B cell (primary cell): ENCODE data around the gene NUP93. TPM values are rescaled to one million over a fixed set of nuclear protein-coding genes. Genes with fewer than 3 reads are reported as not detected.

Experiments
- polyA plus RNA-seq: library from polyadenylated mRNA; depleted of rRNA; stranded (reverse); fragments of >200 nt; gene quantifications from 2 replicates; pipeline ENCODE4 v1.2.3, GENCODE V29; 2012
- small RNA-seq: library from RNA; depleted of rRNA; stranded (forward); fragments of <200 nt; gene quantifications from one replicate; pipeline ENCODE3, GENCODE V24; 2012; ENCODE audit warnings: low replicate concordance, low read depth; ENCODE audit not compliant: insufficient read length
- total RNA-seq, 2 donors: library from RNA; stranded (reverse); fragments of 120-200 nt in 1 of 2; gene quantifications; 1 replicate in 1 of 2; 2 replicates in 1 of 2; pipeline versions ENCODE4 v1.2.3 to v1.2.4, GENCODE V29; 2013 to 2022

The NUP93 gene
- total and polyA plus RNA-seq, 2 donors (not counting 1 experiment from before 2014, with no cell fraction given), result 23.6 to 64.6 TPM

Small RNA genes lying within 50 kb of the gene (small RNA-seq; reads per million reads assigned to genes)
- 0.57 reads per million for gene MIR138-2

Other genes with a start within 250 kb of the NUP93 start
- 63.4 and 69.6 TPM in 2 replicates for gene BBS2, start 210.1 kb upstream of the NUP93 start, total RNA-seq
- 49.4 and 70.8 TPM in 2 replicates for gene BBS2, start 210.1 kb upstream of the NUP93 start, polyA plus RNA-seq
- not detected in 2 replicates for gene MT4, start 165.1 kb upstream of the NUP93 start, total RNA-seq
- not detected in 2 replicates for gene MT4, start 165.1 kb upstream of the NUP93 start, polyA plus RNA-seq
- not detected in 2 replicates for gene MT3, start 140.6 kb upstream of the NUP93 start, total RNA-seq
- not detected in 2 replicates for gene MT3, start 140.6 kb upstream of the NUP93 start, polyA plus RNA-seq
- gene MT2A, start 121.5 kb upstream of the NUP93 start, total RNA-seq, result 6.7 and 14.4 TPM in 2 replicates
- gene MT2A, start 121.5 kb upstream of the NUP93 start, polyA plus RNA-seq, result 1.1 and 3.1 TPM in 2 replicates
- not detected in 2 replicates for gene MT1E, start 104.3 kb upstream of the NUP93 start, total RNA-seq
- gene MT1E, start 104.3 kb upstream of the NUP93 start, polyA plus RNA-seq, result 0.32 and 3.1 TPM in 2 replicates
- gene MT1M, start 97.5 kb upstream of the NUP93 start, total RNA-seq, result not detected in 2 replicates
- not detected in 2 replicates for gene MT1M, start 97.5 kb upstream of the NUP93 start, polyA plus RNA-seq
- not detected in 2 replicates for gene MT1A, start 91.5 kb upstream of the NUP93 start, total RNA-seq
- gene MT1A, start 91.5 kb upstream of the NUP93 start, polyA plus RNA-seq, result not detected in 2 replicates
- gene MT1B, start 78.2 kb upstream of the NUP93 start, total RNA-seq, result not detected in 2 replicates
- gene MT1B, start 78.2 kb upstream of the NUP93 start, polyA plus RNA-seq, result not detected in 2 replicates
- 4.3 and 7.6 TPM in 2 replicates for gene MT1F, start 72.2 kb upstream of the NUP93 start, total RNA-seq
- gene MT1F, start 72.2 kb upstream of the NUP93 start, polyA plus RNA-seq, result 2.2 and 5.3 TPM in 2 replicates
- not detected in 2 replicates for gene MT1G, start 62.1 kb upstream of the NUP93 start, total RNA-seq
- not detected in 2 replicates for gene MT1G, start 62.1 kb upstream of the NUP93 start, polyA plus RNA-seq
- not detected in 2 replicates for gene MT1H, start 60.3 kb upstream of the NUP93 start, total RNA-seq
- gene MT1H, start 60.3 kb upstream of the NUP93 start, polyA plus RNA-seq, result not detected in 2 replicates
- 13.0 and 17.2 TPM in 2 replicates for gene MT1X, start 47.7 kb upstream of the NUP93 start, total RNA-seq
- 8.0 and 9.1 TPM in 2 replicates for gene MT1X, start 47.7 kb upstream of the NUP93 start, polyA plus RNA-seq
- gene SLC12A3, start 135.1 kb downstream of the NUP93 start, total RNA-seq, result 4.9 and 5.3 TPM in 2 replicates
- 0.72 and 1.3 TPM in 2 replicates for gene SLC12A3, start 135.1 kb downstream of the NUP93 start, polyA plus RNA-seq
- 1,041 and 1,046 TPM in 2 replicates for gene HERPUD1, start 202.0 kb downstream of the NUP93 start, total RNA-seq
- 273 and 504 TPM in 2 replicates for gene HERPUD1, start 202.0 kb downstream of the NUP93 start, polyA plus RNA-seq
- gene CETP, start 231.8 kb downstream of the NUP93 start, total RNA-seq, result 0.90 and 1.3 TPM in 2 replicates
- 0.18 and 0.48 TPM in 2 replicates for gene CETP, start 231.8 kb downstream of the NUP93 start, polyA plus RNA-seq